GM10248 (cell line): ENCODE data around the gene C15orf40.

Source experiments
- CTCF ChIA-PET: fragments of 300-600 bp; sonication (Branson Sonifier 250); formaldehyde crosslinking; extraction: SDS; loops from one replicate; lab custom pipeline; 2021; ENCODE audit warnings: antibody characterized with exemption; lab: Yijun Ruan, JAX
- POLR2A ChIA-PET: fragments of 350-650 bp; sonication (Branson Sonifier 250); formaldehyde crosslinking; extraction: SDS; loops from one replicate; lab custom pipeline; 2020; ENCODE audit warnings: antibody characterized with exemption; lab: Yijun Ruan, JAX
- DNase-seq: peaks from one replicate; pipeline ENCODE4 v3.0.0; 2012; ENCODE audit errors: extremely low spot score
- TF ChIP-seq, protein P1 (sequence below): IDR thresholded peaks from 2 replicates; pipeline ENCODE4 v1.5.1; 2012; ENCODE audit warnings: mild to moderate bottlenecking, low read depth; ENCODE audit errors: extremely low read depth, missing control alignments, control extremely low read depth

Gene C15orf40

GRCh38 chr15:83011271-83012075, at the start of gene C15orf40:
TSS of gene C15orf40 (minus strand) at chr15:83011639. CDS start at chr15:83011607, 32 bp downstream.
- ChIA-PET CTCF (interaction anchor here (0.6 to 7.8 kb wide), 38 partner anchors 9 to 480 kb away, joined by 3 to 74 read pairs (median 4); partner anchors contain the start of genes BTBD1 and RAMAC), POLR2A (no interaction called here)
- TF ChIP-seq, protein P1, sequence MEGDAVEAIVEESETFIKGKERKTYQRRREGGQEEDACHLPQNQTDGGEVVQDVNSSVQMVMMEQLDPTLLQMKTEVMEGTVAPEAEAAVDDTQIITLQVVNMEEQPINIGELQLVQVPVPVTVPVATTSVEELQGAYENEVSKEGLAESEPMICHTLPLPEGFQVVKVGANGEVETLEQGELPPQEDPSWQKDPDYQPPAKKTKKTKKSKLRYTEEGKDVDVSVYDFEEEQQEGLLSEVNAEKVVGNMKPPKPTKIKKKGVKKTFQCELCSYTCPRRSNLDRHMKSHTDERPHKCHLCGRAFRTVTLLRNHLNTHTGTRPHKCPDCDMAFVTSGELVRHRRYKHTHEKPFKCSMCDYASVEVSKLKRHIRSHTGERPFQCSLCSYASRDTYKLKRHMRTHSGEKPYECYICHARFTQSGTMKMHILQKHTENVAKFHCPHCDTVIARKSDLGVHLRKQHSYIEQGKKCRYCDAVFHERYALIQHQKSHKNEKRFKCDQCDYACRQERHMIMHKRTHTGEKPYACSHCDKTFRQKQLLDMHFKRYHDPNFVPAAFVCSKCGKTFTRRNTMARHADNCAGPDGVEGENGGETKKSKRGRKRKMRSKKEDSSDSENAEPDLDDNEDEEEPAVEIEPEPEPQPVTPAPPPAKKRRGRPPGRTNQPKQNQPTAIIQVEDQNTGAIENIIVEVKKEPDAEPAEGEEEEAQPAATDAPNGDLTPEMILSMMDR: peak; percentile 98
- peak; percentile 95 for DNase-seq

DNA sequence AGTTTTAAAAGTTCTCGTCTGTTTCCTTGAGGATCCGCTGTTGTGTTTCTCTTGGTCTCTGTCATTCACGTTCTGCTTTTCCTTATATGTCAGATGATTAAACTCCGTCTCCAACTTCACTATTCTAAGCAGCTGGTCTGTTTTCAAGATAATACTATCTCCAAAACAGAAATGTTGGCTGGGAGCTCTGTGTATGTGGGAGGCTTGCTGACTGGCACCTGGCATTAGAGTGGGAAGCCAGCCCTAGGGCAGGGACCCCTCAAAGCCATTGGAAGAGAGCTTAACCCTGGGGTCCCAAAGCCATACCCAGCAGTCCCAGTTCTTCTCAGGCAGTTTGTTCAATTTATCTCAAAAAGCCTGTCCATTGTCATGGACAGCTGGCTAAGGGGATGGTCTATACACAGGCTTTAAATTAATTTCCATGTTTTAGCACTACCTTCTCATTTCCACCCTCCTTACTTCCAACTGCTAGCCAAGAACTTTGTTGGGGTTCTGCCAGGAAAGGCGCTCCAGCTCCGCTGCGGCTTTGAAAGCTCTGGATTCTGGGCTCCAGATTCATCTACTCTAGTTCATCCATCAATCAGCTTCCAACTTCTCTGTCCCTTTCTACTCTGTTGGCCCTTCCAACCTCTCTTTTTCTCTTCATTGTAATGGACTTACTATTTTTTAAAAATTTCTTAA, 46.4 kb upstream of the C15orf40 start:
- ChIA-PET CTCF (interaction anchor here (0.8 to 2.3 kb wide), 9 partner anchors 8 to 57 kb away, joined by 3 to 7 read pairs (median 4); partner anchors contain the start of gene BTBD1), POLR2A (no interaction called here)
- TF ChIP-seq, protein P1: no peak
- DNase-seq: no peak

DNA sequence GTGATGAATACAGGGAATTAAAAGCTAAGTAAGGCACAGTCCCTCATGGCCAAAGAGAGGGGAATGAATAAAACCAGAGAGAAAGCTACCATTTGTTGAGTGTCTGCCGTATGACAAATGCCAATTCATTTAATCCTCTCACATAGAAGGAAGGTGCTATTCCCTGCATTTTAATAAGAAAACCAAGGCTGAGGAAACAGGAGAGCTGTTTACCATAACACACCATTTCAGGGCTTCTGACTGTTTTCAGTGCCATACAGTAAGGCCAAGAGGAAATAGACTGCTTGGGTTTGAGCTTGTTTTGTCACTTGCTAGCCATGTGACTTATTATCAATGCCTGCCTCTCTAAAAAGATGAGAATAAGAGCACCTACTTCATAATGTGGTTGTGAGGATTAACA, 45.6 kb upstream of the C15orf40 start:
- POLR2A ChIA-PET: no interaction called here

GRCh38 chr15:83053151-83053550, 41.7 kb upstream of the C15orf40 start:
- no peak for DNase-seq
- TF ChIP-seq, protein P1: no peak
- ChIA-PET POLR2A (no interaction called here), CTCF (no interaction called here)

More for the DNA sequence above, 45.6 kb upstream of the C15orf40 start:
- TF ChIP-seq, protein P1: no peak
- CTCF ChIA-PET: interaction anchor here (0.8 to 2.3 kb wide), 9 partner anchors 8 to 56 kb away, joined by 3 to 7 read pairs (median 4); partner anchors contain the start of gene BTBD1
- DNase-seq: no peak

DNA sequence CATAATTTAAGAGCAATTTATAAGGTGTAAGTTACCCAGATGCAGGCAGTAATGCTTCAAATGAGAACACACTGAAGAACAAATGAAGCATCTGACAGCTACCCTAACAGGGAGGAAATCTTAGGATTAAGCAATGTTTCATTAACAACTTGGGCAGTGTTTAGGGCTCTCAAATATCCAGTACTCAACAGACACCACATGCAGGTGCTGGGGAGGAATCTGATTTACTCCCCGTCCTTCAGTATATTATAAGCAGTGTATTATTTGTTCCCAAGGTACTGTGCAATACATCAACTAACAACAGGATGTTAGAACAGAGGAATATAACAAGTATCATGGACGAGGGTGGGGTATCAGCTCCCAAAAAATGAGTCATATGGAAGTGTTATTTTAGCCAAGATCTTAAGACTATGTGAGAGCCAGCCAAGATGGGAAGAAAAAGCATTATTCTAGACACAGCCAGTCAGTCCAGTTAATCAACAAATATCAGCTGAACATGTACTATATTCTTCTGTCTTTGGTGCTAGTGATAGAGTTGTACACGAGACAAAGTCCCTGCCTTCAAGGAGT, 35.2 kb upstream of the C15orf40 start:
- TF ChIP-seq, protein P1: no peak
- ChIA-PET CTCF (no interaction called here), POLR2A (no interaction called here)
- DNase-seq: no peak

GRCh38 chr15:83044156-83044555, 32.7 kb upstream of the C15orf40 start:
- POLR2A ChIA-PET: no interaction called here
- TF ChIP-seq, protein P1: no peak
- no peak for DNase-seq
- CTCF ChIA-PET: interaction anchor here (1.2 kb wide), 1 partner anchor 13 kb away, joined by 6 read pairs; no protein-coding TSS in a partner anchor
